HG03520 (cell line): ENCODE results near the gene RGL3.
"Not testable (repeated sequence)": the region's sequence is repeated elsewhere in the genome, so short reads cannot be mapped to it uniquely, and the experiment has no call there.

Source experiments
- ATAC-seq: cut with Tn5 transposase; IDR thresholded peaks from one replicate; pipeline ENCODE4 v1.9.1; 2021; ENCODE audit warnings: mild to moderate bottlenecking, moderate library complexity; ENCODE audit not compliant: unreplicated experiment

The RGL3 gene

DNA sequence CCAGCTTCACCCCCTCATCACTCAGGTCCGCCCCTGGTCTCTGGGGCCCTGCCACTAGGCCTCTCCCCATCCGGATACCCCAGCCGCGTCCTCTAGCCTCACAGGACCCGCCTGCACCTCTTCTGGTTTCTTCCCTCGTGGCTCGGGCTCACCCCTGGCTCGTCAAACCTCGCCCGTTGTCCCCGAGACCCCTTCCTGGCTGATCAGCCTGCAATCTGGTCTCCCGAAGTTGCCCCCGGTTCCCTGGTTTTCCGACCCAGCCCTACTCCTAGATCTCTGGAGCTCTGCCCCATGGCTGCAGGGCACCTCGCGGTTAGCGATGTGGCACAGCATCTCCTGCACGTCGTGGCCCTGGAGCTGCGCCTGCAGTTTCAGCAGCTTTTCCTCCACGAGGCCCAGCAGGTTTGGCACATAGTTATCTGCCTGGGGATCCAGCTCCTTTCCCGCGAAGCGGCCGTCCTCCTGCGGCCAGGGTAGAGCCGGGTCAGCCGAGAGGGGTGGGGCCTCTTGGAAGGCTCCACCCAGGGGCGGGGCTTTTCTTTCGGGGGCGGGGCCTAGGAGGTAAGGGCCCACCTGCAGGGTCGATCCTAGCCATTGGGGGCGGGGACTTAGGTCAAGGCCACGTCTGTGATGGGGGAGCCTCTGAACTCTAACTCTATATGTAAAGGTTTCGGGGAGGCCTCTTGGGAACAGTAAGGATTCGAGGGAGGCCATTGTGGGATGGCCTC, 2.4 kb upstream of the RGL3 start:
- no peak for ATAC-seq

GRCh38 chr19:11420429-11421370, 1.6 kb upstream of the RGL3 start:
- no peak for ATAC-seq

GRCh38 chr19:11418094-11418548, 993 bp downstream of the RGL3 start:
- ATAC-seq, result no peak

GRCh38 chr19:11416346-11417052, 2.6 kb downstream of the RGL3 start:
- ATAC-seq, result no peak

DNA sequence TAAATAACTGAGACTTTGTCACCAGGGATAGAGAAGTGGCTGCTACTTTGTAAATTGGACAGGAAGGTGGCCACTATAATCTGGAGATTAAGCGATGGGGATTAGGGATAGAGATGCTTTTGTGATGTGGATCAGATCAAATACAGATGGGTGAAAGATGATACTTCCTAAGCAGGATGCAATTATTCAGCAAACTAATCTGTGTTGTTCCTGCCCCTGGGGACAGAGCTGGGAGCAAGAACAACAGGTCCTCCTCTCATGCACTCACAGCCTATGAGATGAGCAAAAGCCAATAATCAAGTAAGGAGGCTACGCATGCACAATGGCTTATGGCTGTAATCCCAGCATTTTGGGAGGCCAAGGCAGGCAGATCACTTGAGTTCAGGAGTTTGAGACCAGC, 4.6 kb downstream of the RGL3 start:
- no peak for ATAC-seq

- ATAC-seq, result no peak
Measured at GRCh38 chr19:11410682-11411081, 8.4 kb downstream of the RGL3 start.

DNA sequence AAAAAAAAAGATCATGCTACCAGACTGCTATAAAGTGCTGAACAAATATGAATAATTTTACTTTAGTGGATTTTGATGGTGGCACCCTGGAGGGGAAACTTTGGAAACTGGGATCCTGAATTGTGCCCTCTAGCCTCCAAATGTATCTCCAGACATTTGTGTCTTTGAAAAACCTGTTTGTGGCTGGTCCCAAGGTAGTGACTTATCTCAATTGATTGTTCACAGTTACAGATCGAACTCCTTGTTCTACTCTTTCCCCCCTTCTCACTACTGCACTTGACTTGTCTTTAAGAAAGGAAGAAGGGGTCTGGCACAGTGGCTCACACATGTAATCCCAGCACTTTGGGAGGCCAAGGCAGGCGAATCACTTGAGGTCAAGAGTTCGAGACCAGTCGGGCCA, 10.5 kb downstream of the RGL3 start:
- ATAC-seq, result no peak

- ATAC-seq, result not testable (repeated sequence)
Measured at GRCh38 chr19:11406703-11407236, 12.3 kb downstream of the RGL3 start.

- ATAC-seq, result no peak
Measured at GRCh38 chr19:11405846-11406643, 13.1 kb downstream of the RGL3 start.

- ATAC-seq, result no peak
Measured at GRCh38 chr19:11404588-11405222, 14.4 kb downstream of the RGL3 start.

- no peak for ATAC-seq
Measured at GRCh38 chr19:11401808-11402543, 17.1 kb downstream of the RGL3 start.

DNA sequence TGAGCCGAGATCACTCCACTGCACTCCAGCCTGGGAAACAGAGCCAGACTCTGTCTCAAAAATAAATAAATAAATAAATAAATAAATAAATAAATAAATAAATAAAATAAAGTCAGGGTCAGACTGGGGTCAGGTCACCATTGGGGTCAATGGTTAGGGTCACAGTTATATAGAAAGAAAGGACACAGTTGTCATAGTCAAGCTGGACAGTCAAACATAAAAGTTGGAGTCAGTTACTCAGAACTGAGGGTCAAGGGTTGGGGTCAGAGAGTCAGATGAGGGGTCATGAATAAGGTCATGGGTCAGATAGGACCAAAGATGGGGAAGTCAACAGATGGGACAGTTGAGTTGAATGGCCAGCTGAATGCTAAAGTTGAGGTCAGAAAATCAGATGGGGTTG, 18.3 kb downstream of the RGL3 start:
- ATAC-seq, result no peak

DNA sequence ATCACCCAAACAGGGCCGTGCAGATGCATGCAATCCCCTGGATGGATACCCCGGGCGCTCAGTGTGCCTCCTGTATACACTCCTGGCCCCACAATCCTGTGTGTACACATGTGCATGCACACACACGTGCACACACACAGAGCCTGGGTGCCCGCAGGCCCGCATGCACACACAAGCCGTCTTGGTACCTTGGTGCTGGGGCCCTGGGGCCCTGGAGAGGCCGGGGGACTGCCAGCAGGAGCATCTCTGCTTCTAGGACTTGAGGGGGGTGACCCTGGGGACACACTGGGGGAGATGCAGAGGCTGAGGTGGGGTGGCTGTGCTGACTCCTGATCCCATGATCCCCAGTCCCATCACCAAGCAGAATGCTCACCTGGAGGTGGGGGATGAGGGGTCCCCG, 19.4 kb downstream of the RGL3 start:
- ATAC-seq, result no peak

GRCh38 chr19:11397089-11397610, 22.0 kb downstream of the RGL3 start:
- no peak for ATAC-seq

DNA sequence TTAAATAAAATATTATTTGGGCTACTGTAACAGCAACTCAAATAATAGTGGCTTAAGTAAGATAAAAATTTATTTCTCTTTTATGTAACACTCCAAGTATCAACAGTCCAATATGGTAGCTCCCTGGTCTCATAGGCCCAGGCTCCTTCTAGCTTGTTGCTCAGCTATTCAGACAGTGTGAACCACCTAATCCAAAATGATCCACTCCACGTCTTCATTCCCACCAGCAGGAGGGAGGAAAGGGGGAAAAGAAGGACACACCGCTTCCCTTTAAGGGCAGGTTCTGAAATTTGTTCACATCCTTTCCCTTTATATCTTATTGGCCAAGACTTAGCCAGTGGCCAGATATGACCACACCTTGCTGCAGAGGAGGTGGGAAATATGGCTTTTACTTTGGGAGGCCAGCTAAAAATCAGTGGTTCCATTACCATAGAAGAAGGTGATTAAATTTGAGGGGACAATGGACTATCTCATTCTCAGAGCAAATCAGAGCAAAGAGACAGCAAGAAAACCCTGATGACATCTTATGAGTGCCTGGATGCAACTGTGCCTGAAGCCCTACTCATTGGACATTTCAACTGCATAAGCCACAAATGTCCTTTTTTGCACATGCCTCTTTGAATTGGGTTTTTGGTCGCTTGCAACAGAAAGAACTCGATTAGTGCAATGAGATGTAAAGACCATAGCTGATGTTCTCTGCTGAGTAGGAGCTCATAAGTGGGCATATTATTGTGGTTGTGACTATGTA, 28.0 kb downstream of the RGL3 start:
- no peak for ATAC-seq

DNA sequence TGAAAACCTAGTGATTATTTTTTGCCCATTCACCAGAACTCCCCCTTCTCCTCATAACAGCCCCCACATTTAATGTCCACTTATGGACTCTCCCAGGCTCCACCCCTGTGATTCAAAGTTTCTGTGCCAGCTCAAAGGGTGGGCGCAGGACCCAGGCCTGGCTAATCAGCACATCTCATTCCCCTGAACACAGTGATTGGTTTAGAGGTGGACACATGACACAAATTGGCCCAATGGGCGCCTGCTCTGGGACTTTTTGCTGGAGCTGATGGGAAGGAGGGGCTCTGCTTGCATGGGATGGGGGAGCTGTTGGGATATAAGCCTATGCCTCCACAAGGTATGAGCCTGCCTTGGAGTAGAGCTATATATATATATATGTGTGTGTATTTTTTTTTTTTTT, 28.8 kb downstream of the RGL3 start:
- ATAC-seq, result no peak

- no peak for ATAC-seq
Measured at GRCh38 chr19:11387162-11388034, 31.7 kb downstream of the RGL3 start.
